ENCODE data around the gene SLCO2A1. TPM values are rescaled to one million over a fixed set of nuclear protein-coding genes. Genes with fewer than 3 reads are reported as not detected.

Gene SLCO2A1
- total and polyA plus RNA-seq, 2 donors (not counting 1 experiment from before 2014, with no cell fraction given): not detected

DNA sequence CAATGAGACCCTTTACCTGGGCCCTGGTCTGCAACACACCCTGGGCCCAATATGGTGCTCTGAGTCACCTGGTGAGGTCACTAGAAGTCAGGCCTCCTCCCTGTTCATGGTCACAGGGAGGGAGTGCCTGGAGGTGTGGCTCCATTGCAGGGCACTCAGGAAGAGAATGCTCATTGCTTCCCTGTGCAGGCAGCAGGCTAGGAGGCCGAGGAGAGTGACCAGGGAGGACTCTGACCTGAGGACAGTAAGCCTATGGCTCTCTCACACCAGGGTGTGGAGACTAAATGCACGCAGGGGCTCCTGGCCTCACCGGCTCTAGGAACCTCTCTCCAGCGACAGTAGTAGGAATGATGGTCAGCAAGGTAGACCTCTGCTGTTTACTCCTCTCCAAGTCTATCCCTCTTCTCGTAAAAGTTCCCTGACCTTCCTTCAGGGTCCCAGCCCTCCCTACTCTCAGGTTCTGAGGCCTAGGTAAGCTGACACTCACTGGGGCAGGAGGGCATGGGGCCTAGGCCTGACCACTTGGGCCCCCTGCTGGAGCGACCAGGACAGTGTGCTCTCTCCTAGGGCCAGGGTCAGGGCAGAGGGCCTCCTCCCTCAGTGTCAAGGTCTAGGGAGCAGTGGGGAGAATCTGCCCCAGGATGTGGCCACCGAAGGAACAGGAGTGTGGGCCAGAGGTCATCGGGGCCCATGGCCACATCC is 9.6 kb upstream of the SLCO2A1 start:
- Histone ChIP-seq H3K9me3 (ENCODE audit: control extremely low read depth in 1 of 3, control insufficient read depth in 2 of 3, insufficient read depth in 1 of 3, low read length in 2 of 3) (peaks cover 0 to 11% (median 5%) of the 10 kb centered on the region in 3 donors), H3K79me2 (ENCODE audit: control insufficient read depth, insufficient read depth, low read length) (no peaks in the 10 kb centered on the region), H3K4me3 (ENCODE audit: control extremely low read depth in 1 of 5, extremely low read depth in 1 of 5, insufficient read depth in 1 of 5, low read depth in 2 of 5, low read length in 4 of 5) (no peak overlapping the region), H3K36me3 (replicated peaks in 1 of 2; ENCODE audit: control extremely low read depth in 1 of 2, control insufficient read depth in 1 of 2, extremely low read depth in 1 of 2, insufficient read depth in 2 of 2, low read length in 1 of 2) (no peaks in the 10 kb centered on the region), H3K4me2 (replicated peaks; ENCODE audit: low read depth, low read length, poor library complexity, severe bottlenecking) (no peak overlapping the region), H4K20me1 (ENCODE audit: control insufficient read depth, insufficient read depth, low read length, poor library complexity, severe bottlenecking) (no peaks in the 10 kb centered on the region), H3K27ac (ENCODE audit: low read length in 2 of 2) (no peak overlapping the region), H2AFZ (ENCODE audit: insufficient read depth, low read depth, low read length, poor library complexity, severe bottlenecking) (no peak overlapping the region), H3K27me3 (replicated peaks in 1 of 4; ENCODE audit: control extremely low read depth in 1 of 4, control insufficient read depth in 3 of 4, insufficient read depth in 4 of 4, low read length in 3 of 4) (no peaks in the 10 kb centered on the region), H3K4me1 (ENCODE audit: control insufficient read depth in 2 of 2, insufficient read depth in 2 of 2, low read length in 2 of 2) (no peaks in the 10 kb centered on the region), H3K9ac (ENCODE audit: low read length) (no peak overlapping the region)
- ATAC-seq (ENCODE audit: low read depth): no peak
- intact Hi-C loops (cut with micrococcal nuclease): no loop called here
- Mint-ChIP-seq H3K4me1 (no peaks in the 10 kb centered on the region), H3K9me3 (ENCODE audit: insufficient read depth) (peaks cover 3% of the 10 kb centered on the region), H3K27ac (no peak overlapping the region), H3K27me3 (peaks cover 3% of the 10 kb centered on the region), H3K4me3 (no peak overlapping the region)
- DNase-seq: no peak
- ChIA-PET POLR2A (no interaction called here), CTCF (no interaction called here)
- WGBS (ENCODE audit: insufficient coverage): 83% methylated on average over 5 of the region's 8 CpGs
- TF ChIP-seq CTCF (IDR thresholded peaks at IDR 0.05) (no peak), EZH2 (IDR thresholded peaks at IDR 0.05; ENCODE audit: borderline replicate concordance, insufficient read depth, low read depth, low read length, poor library complexity, severe bottlenecking) (no peak)

- DNase-seq (no peak), ATAC-seq (ENCODE audit: low read depth) (no peak)
- H3K79me2 ChIP-seq (ENCODE audit: control insufficient read depth, insufficient read depth, low read length): no peaks in the 10 kb centered on the region
- Mint-ChIP-seq H3K27me3 (peaks cover 7% of the 10 kb centered on the region), H3K9me3 (ENCODE audit: insufficient read depth) (peaks cover 3% of the 10 kb centered on the region), H3K4me1 (no peaks in the 10 kb centered on the region), H3K4me3 (no peak overlapping the region), H3K27ac (no peak overlapping the region)
- ChIA-PET POLR2A (no interaction called here), CTCF (no interaction called here)
- 88% methylated on average over 8 of the region's 8 CpGs for WGBS (ENCODE audit: insufficient coverage)
- no peaks in the 10 kb centered on the region for H4K20me1 ChIP-seq (ENCODE audit: control insufficient read depth, insufficient read depth, low read length, poor library complexity, severe bottlenecking)
- H3K4me3 ChIP-seq (ENCODE audit: control extremely low read depth in 1 of 5, extremely low read depth in 1 of 5, insufficient read depth in 1 of 5, low read depth in 2 of 5, low read length in 4 of 5): no peak overlapping the region
- TF ChIP-seq EZH2 (IDR thresholded peaks at IDR 0.05; ENCODE audit: borderline replicate concordance, insufficient read depth, low read depth, low read length, poor library complexity, severe bottlenecking) (no peak), CTCF (IDR thresholded peaks at IDR 0.05) (no peak)
- H3K27me3 ChIP-seq (replicated peaks in 1 of 4; ENCODE audit: control extremely low read depth in 1 of 4, control insufficient read depth in 3 of 4, insufficient read depth in 4 of 4, low read length in 3 of 4): no peaks in the 10 kb centered on the region
- intact Hi-C loops (cut with micrococcal nuclease): no loop called here
- H3K4me1 ChIP-seq (ENCODE audit: control insufficient read depth in 2 of 2, insufficient read depth in 2 of 2, low read length in 2 of 2): no peaks in the 10 kb centered on the region
- H3K36me3 ChIP-seq (replicated peaks in 1 of 2; ENCODE audit: control extremely low read depth in 1 of 2, control insufficient read depth in 1 of 2, extremely low read depth in 1 of 2, insufficient read depth in 2 of 2, low read length in 1 of 2): no peaks in the 10 kb centered on the region
- no peak overlapping the region for H3K9ac ChIP-seq (ENCODE audit: low read length)
- H3K27ac ChIP-seq (ENCODE audit: low read length in 2 of 2): no peak overlapping the region
- no peak overlapping the region for H3K4me2 ChIP-seq (replicated peaks; ENCODE audit: low read depth, low read length, poor library complexity, severe bottlenecking)
- no peak overlapping the region for H2AFZ ChIP-seq (ENCODE audit: insufficient read depth, low read depth, low read length, poor library complexity, severe bottlenecking)
- H3K9me3 ChIP-seq (ENCODE audit: control extremely low read depth in 1 of 3, control insufficient read depth in 2 of 3, insufficient read depth in 1 of 3, low read length in 2 of 3): peaks cover 0 to 11% (median 5%) of the 10 kb centered on the region in 3 donors
Observed at GRCh38 chr3:134038716-134039115, 9.0 kb upstream of the SLCO2A1 start.
